Tibial nerve (tissue), 3 donors: Measurements from ENCODE around the gene OPN1MW.
"Not testable (repeated sequence)": the region's sequence is repeated elsewhere in the genome, so short reads cannot be mapped to it uniquely, and the experiment has no call there.

Source experiments
- EP300 ChIP-seq, 2 donors: sonication (generic); formaldehyde crosslinking; IDR thresholded peaks; one replicate each; pipeline ENCODE4 v1.6.1; 2017; ENCODE audit warnings: antibody characterized with exemption in 2 of 2, mild to moderate bottlenecking in 1 of 2
- POLR2A ChIP-seq, 2 donors: fragments of 450-650 bp; IDR thresholded peaks; one replicate each; pipeline ENCODE4 v1.6.1; 2017; ENCODE audit warnings: antibody characterized with exemption in 2 of 2, mild to moderate bottlenecking in 2 of 2, moderate library complexity in 2 of 2

- TF ChIP-seq EP300, POLR2A (IDR thresholded peaks at IDR 0.05): not testable (repeated sequence)
These were observed 56.7 kb downstream of the OPN1MW start for GRCh38 chrX:154238939-154239559.
